Upper lobe of right lung (tissue), 1 donor: ENCODE data around the gene ARFIP1. TPM values are rescaled to one million over a fixed set of nuclear protein-coding genes. Genes with fewer than 3 reads are reported as not detected.

ENCODE experiments used
- ATAC-seq: fragments of 200-7000 bp; cut with Tn5 transposase; one replicate; pipeline ENCODE4 v1.9.1; 2020; ENCODE audit warnings: mild to moderate bottlenecking, moderate library complexity
- DNase-seq: peaks from one replicate; pipeline ENCODE4 v3.0.0-alpha.2; 2020
- H3K27ac ChIP-seq: fragments of 200-600 bp; one replicate; pipeline ENCODE4 v1.8.0; 2022
- H3K27me3 ChIP-seq: fragments of 200-600 bp; one replicate; pipeline ENCODE4 v1.8.0; 2022; ENCODE audit warnings: mild to moderate bottlenecking
- H3K36me3 ChIP-seq: fragments of 200-600 bp; one replicate; pipeline ENCODE4 v1.8.0; 2022
- H3K4me1 ChIP-seq: fragments of 200-600 bp; one replicate; pipeline ENCODE4 v1.8.0; 2022
- H3K4me3 ChIP-seq: fragments of 200-600 bp; one replicate; pipeline ENCODE4 v1.8.0; 2022; ENCODE audit warnings: mild to moderate bottlenecking
- H3K9me3 ChIP-seq: fragments of 200-600 bp; one replicate; pipeline ENCODE4 v1.8.0; 2022
- CTCF ChIP-seq: fragments of 200-600 bp; IDR thresholded peaks from one replicate; pipeline ENCODE4 v1.8.0; 2022; ENCODE audit warnings: antibody characterized with exemption
- intact Hi-C: fragments of 100-400 bp; cut with DNase I; formaldehyde crosslinking; loops from one replicate; pipeline ENCODE4 v1.11.0; 2022
- total RNA-seq: library from RNA; stranded (reverse); fragmentation: NEBNext Ultra II Directional; extraction: Animal tissue kit (Norgen Biotek cat#: 25700); gene quantifications from one replicate; pipeline ENCODE4 v1.2.1, GENCODE V29; 2021
- donor health status: DM: no; HTN: yes; CAD: no; lungs with severe emphysema.

Gene ARFIP1
- total RNA-seq, 1 donor from 2014 or later: 29.3 TPM

GRCh38 chr4:152945639-152946038 is 165.9 kb downstream of the ARFIP1 start:
- Histone ChIP-seq H3K9me3 (no peaks in the 10 kb centered on the region), H3K27me3 (no peaks in the 10 kb centered on the region), H3K27ac (no peak overlapping the region), H3K36me3 (peaks cover 5% of the 10 kb centered on the region), H3K4me3 (no peak overlapping the region), H3K4me1 (no peaks in the 10 kb centered on the region)
- ATAC-seq (peak; percentile 70), DNase-seq (no peak)
- no peak for TF ChIP-seq CTCF
- intact Hi-C loops: no loop called here

- no peak overlapping the region for H3K4me3 ChIP-seq
- TF ChIP-seq CTCF: no peak
- no peaks in the 10 kb centered on the region for H3K9me3 ChIP-seq
- DNase-seq (no peak), ATAC-seq (no peak)
- intact Hi-C loops: no loop called here
- no peaks in the 10 kb centered on the region for H3K27me3 ChIP-seq
- no peaks in the 10 kb centered on the region for H3K4me1 ChIP-seq
- no peak overlapping the region for H3K27ac ChIP-seq
- peaks cover 5% of the 10 kb centered on the region for H3K36me3 ChIP-seq
These were observed 166.7 kb downstream of the ARFIP1 start for GRCh38 chr4:152946446-152946845.

- Histone ChIP-seq H3K27ac (no peak overlapping the region), H3K9me3 (no peaks in the 10 kb centered on the region), H3K4me1 (no peaks in the 10 kb centered on the region), H3K36me3 (peaks cover 5% of the 10 kb centered on the region), H3K4me3 (no peak overlapping the region), H3K27me3 (no peaks in the 10 kb centered on the region)
- no peak for ATAC-seq
- no peak for DNase-seq
- intact Hi-C loops: no loop called here
- no peak for TF ChIP-seq CTCF
These were observed 167.6 kb downstream of the ARFIP1 start for GRCh38 chr4:152947311-152947710.

GRCh38 chr4:152949930-152950329 is 170.2 kb downstream of the ARFIP1 start:
- H3K27me3 ChIP-seq: no peaks in the 10 kb centered on the region
- no peak overlapping the region for H3K4me3 ChIP-seq
- peaks cover 9% of the 10 kb centered on the region for H3K36me3 ChIP-seq
- DNase-seq: no peak
- H3K9me3 ChIP-seq: no peaks in the 10 kb centered on the region
- intact Hi-C loops: no loop called here
- ATAC-seq: no peak
- H3K4me1 ChIP-seq: no peaks in the 10 kb centered on the region
- no peak for TF ChIP-seq CTCF
- H3K27ac ChIP-seq: no peak overlapping the region

- no peak for TF ChIP-seq CTCF
These were observed 170.9 kb downstream of the ARFIP1 start for GRCh38 chr4:152950402-152951274.

More at GRCh38 chr4:152950402-152951274, 170.9 kb downstream of the ARFIP1 start:
- Histone ChIP-seq H3K27ac (no peak overlapping the region), H3K9me3 (no peaks in the 10 kb centered on the region), H3K36me3 (peaks cover 9% of the 10 kb centered on the region), H3K4me1 (peaks cover under 1% of the 10 kb centered on the region), H3K27me3 (no peaks in the 10 kb centered on the region), H3K4me3 (no peak overlapping the region)
- DNase-seq (no peak), ATAC-seq (no peak)
- intact Hi-C loops: no loop called here
